DMS153 treated with DMSO at 0.1 percent for 48 hours (cell line): ENCODE measurements around the gene MYCBP2.

Experiments
- DNase-seq: peaks from one replicate; lab custom pipeline; 2025; ENCODE audit not compliant: unreplicated experiment; lab: John Stamatoyannopoulos, UW

Gene MYCBP2

DNA sequence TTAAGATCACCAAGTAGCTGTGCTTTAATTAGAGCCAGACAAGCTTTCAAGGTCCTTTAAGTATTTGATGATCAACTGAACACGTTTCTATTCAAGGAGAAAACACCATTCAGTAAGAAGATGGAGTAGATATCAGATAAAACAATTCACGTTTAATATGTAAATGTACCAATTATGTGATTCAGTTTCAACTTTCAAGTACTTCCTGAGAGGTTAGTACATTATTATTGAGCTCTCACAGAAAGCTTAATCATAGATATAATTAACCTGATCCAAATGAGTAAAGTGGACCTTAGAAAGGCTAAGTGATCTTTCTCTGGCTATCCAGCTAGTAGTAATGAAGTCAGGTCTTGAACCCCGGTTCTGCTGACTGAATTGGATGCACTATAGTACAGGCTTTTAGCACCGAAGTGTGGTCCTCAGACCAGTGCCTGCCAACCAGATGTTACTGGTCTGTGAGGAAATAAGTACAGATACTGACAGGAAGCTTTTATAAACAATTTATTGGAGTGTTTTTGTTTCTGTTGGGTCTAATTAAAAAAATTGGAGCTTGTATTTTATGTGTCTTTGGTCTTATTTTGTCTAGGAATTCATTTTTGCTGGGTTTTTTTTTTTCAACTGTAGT, 324.8 kb downstream of the MYCBP2 start:
- no peak for DNase-seq

DNA sequence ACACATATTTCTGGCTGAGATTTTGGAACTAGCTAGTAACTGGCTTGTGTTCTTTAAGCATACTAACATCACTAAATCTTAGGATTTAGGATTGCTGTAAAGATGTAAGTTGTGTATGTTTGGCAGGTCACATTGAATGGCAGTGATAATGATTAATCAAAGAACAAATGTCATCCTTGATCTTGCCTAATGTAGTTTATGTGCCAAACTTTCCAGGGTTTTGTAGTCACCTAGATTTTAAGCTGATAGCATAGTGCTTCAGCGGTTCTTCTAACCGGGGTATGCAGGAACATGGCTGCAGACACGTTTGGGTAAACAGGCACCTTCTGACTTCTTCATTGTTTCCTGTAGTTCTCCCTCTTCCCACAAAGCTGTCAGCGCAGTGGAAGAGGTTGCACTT, 325.4 kb downstream of the MYCBP2 start:
- DNase-seq, result no peak

DNA sequence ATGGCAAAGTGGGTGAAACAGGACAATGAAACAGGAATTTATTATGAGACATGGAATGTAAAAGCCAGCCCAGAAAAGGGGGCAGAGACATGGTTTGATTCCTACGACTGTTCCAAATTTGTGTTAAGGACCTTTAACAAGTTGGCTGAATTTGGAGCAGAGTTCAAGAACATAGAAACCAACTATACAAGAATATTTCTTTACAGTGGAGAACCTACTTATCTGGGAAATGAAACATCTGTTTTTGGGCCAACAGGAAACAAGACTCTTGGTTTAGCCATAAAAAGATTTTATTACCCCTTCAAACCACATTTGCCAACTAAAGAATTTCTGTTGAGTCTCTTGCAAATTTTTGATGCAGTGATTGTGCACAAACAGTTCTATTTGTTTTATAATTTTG, 326.4 kb downstream of the MYCBP2 start:
- DNase-seq, result no peak
